K562 (cell line): ENCODE data around the gene CYP4B1.

Experiments used
- CTCF ChIP-seq, 3 experiments: IDR thresholded peaks in 2 of 3; conservative IDR thresholded peaks in 1 of 3; 2 replicates each; pipeline ENCODE4 v1.5.1; 2011 to 2012; ENCODE audit warnings: low read length in 3 of 3, mild to moderate bottlenecking in 3 of 3, control low read depth in 2 of 3, improper control_type of control experiment in 1 of 3, inconsistent platforms in 1 of 3, low read depth in 1 of 3, mixed read lengths in 1 of 3, moderate library complexity in 1 of 3; ENCODE audit not compliant: insufficient read depth in 2 of 3
- CXXC5 ChIP-seq: fragments of 250-450 bp; sonication (Bioruptor Pico); IDR thresholded peaks from 2 replicates; pipeline ENCODE4 v1.8.0; 2022; ENCODE audit warnings: inconsistent platforms, mild to moderate bottlenecking, moderate library complexity
- HIVEP1 ChIP-seq: fragments of 250-450 bp; sonication (Bioruptor Pico); IDR thresholded peaks from 2 replicates; pipeline ENCODE4 v1.4.0; 2020; ENCODE audit warnings: mild to moderate bottlenecking
- MAZ ChIP-seq, 2 experiments: fragments of 450-650 bp in 1 of 2; sonication (generic) in 1 of 2; formaldehyde crosslinking; IDR thresholded peaks in 1 of 2; conservative IDR thresholded peaks in 1 of 2; 2 replicates each; pipeline versions ENCODE4 v1.4.0 to v1.5.0; 2020; ENCODE audit warnings: mild to moderate bottlenecking in 1 of 2, missing genetic modification reagents in 1 of 2
- POLR2AphosphoS5 ChIP-seq: IDR thresholded peaks from 2 replicates; pipeline ENCODE4 v1.6.1; 2011; ENCODE audit warnings: mild to moderate bottlenecking, low read depth, low read length, moderate library complexity; ENCODE audit not compliant: control insufficient read depth, insufficient read depth
- PURB ChIP-seq: sonication (generic); formaldehyde crosslinking; IDR thresholded peaks from 2 replicates; pipeline ENCODE4 v1.9.0; 2021; ENCODE audit warnings: low read depth, mild to moderate bottlenecking, missing genetic modification reagents
- SMAD1 ChIP-seq: fragments of 150-350 bp; IDR thresholded peaks from 2 replicates; pipeline ENCODE4 v1.6.1; 2014; ENCODE audit warnings: low read length, low read depth; ENCODE audit not compliant: partially characterized antibody
- ZFP91 ChIP-seq: sonication (generic); formaldehyde crosslinking; IDR thresholded peaks from 2 replicates; pipeline ENCODE4 v1.8.0; 2022; ENCODE audit warnings: mild to moderate bottlenecking, missing genetic modification reagents
- ZNF589 ChIP-seq: fragments of 200-800 bp; sonication (Bioruptor generic); IDR thresholded peaks from 2 replicates; pipeline ENCODE4 v1.6.1; 2016; ENCODE audit warnings: low read depth, missing genetic modification characterization, missing compliant biosample characterization

- no peak for TF ChIP-seq CXXC5 (CRISPR knock-in tag)
- no peak for TF ChIP-seq POLR2AphosphoS5
- TF ChIP-seq CTCF (IDR thresholded peaks at IDR 0.05 in 2 of 3, conservative IDR thresholded peaks at IDR 0.05 in 1 of 3; ENCODE audit: insufficient read depth in 2 of 3, low read depth in 1 of 3, low read length in 3 of 3): no peak
- no peak for TF ChIP-seq ZFP91 (CRISPR knock-in tag)
- TF ChIP-seq HIVEP1 (CRISPR knock-in tag): no peak
- no peak for TF ChIP-seq PURB (CRISPR knock-in tag)
- no peak for TF ChIP-seq MAZ (CRISPR knock-in tag; conservative IDR thresholded peaks at IDR 0.05 in 1 of 2, IDR thresholded peaks at IDR 0.05 in 1 of 2)
- no peak for TF ChIP-seq SMAD1
- TF ChIP-seq ZNF589 (CRISPR knock-in tag): no peak
Observed at GRCh38 chr1:46761740-46762139, 37.1 kb upstream of the CYP4B1 start.
